Measurements from ENCODE around the gene KCNJ9. TPM values are rescaled to one million over a fixed set of nuclear protein-coding genes. Genes with fewer than 3 reads are reported as not detected.

KCNJ9 gene
- total and polyA plus RNA-seq, 8 donors: 0.04 to 0.10 (median 0.08) TPM; not detected in 5

DNA sequence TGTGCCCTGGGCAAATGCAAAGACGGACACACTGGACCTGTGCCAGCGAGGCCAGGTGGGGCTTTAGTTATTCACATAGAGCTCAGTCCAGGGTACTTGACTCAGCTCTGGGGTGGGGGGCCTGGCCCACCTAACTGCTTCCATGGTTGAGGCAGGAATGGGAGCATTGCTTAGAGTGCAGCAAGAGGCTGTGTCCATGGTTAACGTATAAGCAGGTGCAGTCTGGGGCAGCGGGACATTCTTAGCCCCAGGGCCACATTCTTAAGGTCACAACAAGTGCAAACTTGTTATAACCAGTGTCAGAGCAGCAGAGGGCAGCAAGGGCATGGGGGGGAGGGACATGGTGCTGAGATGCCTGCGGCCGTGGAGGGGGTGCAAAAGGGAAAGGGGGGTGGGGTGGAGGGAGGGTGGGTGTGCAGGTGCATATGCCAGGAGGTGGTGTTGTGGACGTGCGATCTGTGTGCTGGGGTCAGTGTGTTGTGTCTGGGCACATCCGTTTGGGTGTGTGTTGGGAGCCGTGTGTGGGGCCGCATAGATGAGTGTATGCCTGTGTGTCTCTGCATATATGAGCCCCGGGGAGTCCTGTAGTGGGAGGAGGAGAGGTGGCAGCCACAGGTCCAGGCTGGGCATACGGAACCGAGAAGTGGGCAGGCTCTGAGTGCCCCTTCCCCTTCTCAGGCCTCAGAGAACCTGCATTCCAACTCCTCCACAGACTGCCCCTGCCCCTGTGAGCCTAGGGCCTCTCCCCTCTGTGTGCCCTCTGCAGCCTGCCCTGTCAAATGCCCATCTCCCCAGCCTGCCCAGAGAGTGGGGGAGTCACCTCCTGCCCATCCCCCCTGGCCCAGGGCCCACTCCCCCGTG lies 19.7 kb upstream of the KCNJ9 start:
- TF ChIP-seq, protein P1, sequence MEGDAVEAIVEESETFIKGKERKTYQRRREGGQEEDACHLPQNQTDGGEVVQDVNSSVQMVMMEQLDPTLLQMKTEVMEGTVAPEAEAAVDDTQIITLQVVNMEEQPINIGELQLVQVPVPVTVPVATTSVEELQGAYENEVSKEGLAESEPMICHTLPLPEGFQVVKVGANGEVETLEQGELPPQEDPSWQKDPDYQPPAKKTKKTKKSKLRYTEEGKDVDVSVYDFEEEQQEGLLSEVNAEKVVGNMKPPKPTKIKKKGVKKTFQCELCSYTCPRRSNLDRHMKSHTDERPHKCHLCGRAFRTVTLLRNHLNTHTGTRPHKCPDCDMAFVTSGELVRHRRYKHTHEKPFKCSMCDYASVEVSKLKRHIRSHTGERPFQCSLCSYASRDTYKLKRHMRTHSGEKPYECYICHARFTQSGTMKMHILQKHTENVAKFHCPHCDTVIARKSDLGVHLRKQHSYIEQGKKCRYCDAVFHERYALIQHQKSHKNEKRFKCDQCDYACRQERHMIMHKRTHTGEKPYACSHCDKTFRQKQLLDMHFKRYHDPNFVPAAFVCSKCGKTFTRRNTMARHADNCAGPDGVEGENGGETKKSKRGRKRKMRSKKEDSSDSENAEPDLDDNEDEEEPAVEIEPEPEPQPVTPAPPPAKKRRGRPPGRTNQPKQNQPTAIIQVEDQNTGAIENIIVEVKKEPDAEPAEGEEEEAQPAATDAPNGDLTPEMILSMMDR (IDR thresholded peaks at IDR 0.05): no peak
- no peaks in the 10 kb centered on the region for H3K4me1 ChIP-seq
- peaks cover 0 to 19% of the 10 kb centered on the region in 2 donors for H3K27me3 ChIP-seq
- intact Hi-C loops (cut with DNase I): no loop called here
- H3K27ac ChIP-seq: no peak overlapping the region
- DNase-seq: no peak
- peak; percentile 60 for ATAC-seq
- H3K4me3 ChIP-seq: no peak overlapping the region
- H3K36me3 ChIP-seq: no peaks in the 10 kb centered on the region
- no peaks in the 10 kb centered on the region for H3K9me3 ChIP-seq

DNA sequence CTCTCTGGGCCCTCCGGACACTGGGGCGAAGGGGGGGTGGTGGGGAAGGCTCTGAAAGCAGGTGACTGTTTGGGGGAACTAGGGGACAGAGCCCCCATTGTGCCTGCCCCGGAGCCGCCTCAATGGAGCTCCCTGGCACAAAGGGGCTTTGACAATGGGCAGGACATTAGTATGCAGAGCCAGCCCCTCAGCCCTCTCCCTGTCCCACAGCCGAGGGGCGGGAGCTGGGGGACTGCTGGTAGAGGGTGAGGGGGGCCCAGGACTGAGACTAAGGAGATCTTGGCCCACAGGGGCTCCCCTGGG lies 19.2 kb upstream of the KCNJ9 start:
- no peaks in the 10 kb centered on the region for H3K36me3 ChIP-seq
- DNase-seq: no peak
- intact Hi-C loops (cut with DNase I): no loop called here
- H3K27me3 ChIP-seq: peaks cover 0 to 19% of the 10 kb centered on the region in 2 donors
- no peak for ATAC-seq
- no peak overlapping the region for H3K27ac ChIP-seq
- H3K4me3 ChIP-seq: no peak overlapping the region
- H3K9me3 ChIP-seq: no peaks in the 10 kb centered on the region
- TF ChIP-seq, protein P1 (IDR thresholded peaks at IDR 0.05): no peak
- no peaks in the 10 kb centered on the region for H3K4me1 ChIP-seq

DNA sequence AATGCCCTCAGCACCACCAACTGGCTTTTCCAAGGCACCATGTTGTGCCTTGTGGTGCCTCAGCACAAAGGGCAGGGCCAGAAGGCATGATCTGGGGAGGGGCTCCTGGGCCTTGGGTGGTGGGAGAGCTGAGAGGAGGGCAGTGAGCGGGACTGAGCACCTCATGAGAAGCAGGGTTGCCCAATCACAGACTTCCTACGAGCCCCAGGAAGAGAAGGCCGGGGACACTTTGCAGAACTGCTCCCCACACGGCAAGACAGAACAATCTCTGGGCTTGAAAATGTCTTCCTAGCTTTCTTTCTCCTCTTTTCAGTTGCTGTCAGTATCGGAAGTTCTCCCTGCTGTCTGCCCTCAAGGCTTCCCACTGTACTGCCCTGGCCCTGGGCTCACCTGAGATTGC lies 18.2 kb upstream of the KCNJ9 start:
- H3K27ac ChIP-seq: no peak overlapping the region
- no peak overlapping the region for H3K4me3 ChIP-seq
- no peaks in the 10 kb centered on the region for H3K36me3 ChIP-seq
- intact Hi-C loops (cut with DNase I): no loop called here
- H3K9me3 ChIP-seq: no peaks in the 10 kb centered on the region
- no peaks in the 10 kb centered on the region for H3K4me1 ChIP-seq
- TF ChIP-seq, protein P1 (IDR thresholded peaks at IDR 0.05): no peak
- no peak for DNase-seq
- peaks cover 0 to 19% of the 10 kb centered on the region in 2 donors for H3K27me3 ChIP-seq
- ATAC-seq: no peak

DNA sequence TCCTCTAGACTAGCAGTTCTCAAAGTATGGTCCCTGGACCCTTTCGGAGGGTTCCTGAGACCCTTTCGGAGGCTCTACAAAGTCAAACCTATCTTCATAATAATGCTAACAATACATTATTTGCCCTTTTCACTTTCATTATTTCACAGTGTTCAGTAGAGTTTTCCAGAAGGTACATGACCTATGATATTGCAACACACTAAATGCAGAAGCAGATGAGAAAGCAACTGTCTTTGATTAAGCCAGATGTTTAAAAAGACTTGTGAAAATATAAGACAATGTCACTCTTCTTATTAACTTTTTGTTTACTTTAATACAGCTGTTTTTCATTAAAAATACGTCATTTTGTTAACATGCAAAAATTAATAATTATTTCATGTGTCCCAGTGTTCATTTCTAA lies 17.2 kb upstream of the KCNJ9 start:
- no peaks in the 10 kb centered on the region for H3K4me1 ChIP-seq
- H3K36me3 ChIP-seq: no peaks in the 10 kb centered on the region
- no peak overlapping the region for H3K4me3 ChIP-seq
- H3K27ac ChIP-seq: no peak overlapping the region
- DNase-seq (no peak), ATAC-seq (no peak)
- peaks cover 0 to 28% of the 10 kb centered on the region in 2 donors for H3K27me3 ChIP-seq
- TF ChIP-seq, protein P1 (IDR thresholded peaks at IDR 0.05): no peak
- H3K9me3 ChIP-seq: no peaks in the 10 kb centered on the region
- intact Hi-C loops (cut with DNase I): no loop called here

DNA sequence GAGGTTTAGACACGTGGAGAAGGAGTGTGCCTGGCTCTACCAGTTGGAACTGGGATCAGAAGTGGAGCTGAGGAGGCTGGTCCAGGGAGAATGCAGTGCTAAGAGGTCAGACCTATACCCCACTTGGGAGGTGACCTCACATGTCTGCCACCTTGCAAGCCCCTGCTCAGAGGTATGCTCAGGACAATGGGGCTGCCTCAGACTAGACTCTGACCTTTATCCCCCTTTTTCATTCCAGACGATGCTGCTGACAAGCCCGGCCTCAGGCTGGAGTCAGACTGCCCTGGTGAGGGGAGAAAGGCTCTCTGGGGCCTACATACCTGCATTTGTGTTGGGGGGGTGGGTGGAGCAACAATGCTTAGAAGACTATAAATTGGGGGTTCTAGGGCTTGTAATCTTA lies 16.6 kb upstream of the KCNJ9 start:
- TF ChIP-seq, protein P1 (IDR thresholded peaks at IDR 0.05): no peak
- H3K4me3 ChIP-seq: no peak overlapping the region

More for the DNA sequence above, 16.6 kb upstream of the KCNJ9 start:
- Histone ChIP-seq H3K4me1 (peaks cover 0 to 2% of the 10 kb centered on the region in 2 donors), H3K36me3 (no peaks in the 10 kb centered on the region), H3K9me3 (no peaks in the 10 kb centered on the region), H3K27ac (no peak overlapping the region), H3K27me3 (peaks cover 3 to 34% of the 10 kb centered on the region in 2 donors)
- ATAC-seq (no peak), DNase-seq (no peak)
- intact Hi-C loops (cut with DNase I): no loop called here

Data from left lung (tissue), 10 donors.